ENCODE results near the gene VIPR1.

- no peak for TF ChIP-seq CTCF (IDR thresholded peaks at IDR 0.05; ENCODE audit: low read depth, low read length, missing input control)
- TF ChIP-seq JUND (IDR thresholded peaks at IDR 0.05), result no peak
- TF ChIP-seq, protein P1, sequence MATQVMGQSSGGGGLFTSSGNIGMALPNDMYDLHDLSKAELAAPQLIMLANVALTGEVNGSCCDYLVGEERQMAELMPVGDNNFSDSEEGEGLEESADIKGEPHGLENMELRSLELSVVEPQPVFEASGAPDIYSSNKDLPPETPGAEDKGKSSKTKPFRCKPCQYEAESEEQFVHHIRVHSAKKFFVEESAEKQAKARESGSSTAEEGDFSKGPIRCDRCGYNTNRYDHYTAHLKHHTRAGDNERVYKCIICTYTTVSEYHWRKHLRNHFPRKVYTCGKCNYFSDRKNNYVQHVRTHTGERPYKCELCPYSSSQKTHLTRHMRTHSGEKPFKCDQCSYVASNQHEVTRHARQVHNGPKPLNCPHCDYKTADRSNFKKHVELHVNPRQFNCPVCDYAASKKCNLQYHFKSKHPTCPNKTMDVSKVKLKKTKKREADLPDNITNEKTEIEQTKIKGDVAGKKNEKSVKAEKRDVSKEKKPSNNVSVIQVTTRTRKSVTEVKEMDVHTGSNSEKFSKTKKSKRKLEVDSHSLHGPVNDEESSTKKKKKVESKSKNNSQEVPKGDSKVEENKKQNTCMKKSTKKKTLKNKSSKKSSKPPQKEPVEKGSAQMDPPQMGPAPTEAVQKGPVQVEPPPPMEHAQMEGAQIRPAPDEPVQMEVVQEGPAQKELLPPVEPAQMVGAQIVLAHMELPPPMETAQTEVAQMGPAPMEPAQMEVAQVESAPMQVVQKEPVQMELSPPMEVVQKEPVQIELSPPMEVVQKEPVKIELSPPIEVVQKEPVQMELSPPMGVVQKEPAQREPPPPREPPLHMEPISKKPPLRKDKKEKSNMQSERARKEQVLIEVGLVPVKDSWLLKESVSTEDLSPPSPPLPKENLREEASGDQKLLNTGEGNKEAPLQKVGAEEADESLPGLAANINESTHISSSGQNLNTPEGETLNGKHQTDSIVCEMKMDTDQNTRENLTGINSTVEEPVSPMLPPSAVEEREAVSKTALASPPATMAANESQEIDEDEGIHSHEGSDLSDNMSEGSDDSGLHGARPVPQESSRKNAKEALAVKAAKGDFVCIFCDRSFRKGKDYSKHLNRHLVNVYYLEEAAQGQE (IDR thresholded peaks at IDR 0.05), result no peak
- TF ChIP-seq SP1 (IDR thresholded peaks at IDR 0.05), result no peak
- no peak for TF ChIP-seq GABPA (IDR thresholded peaks at IDR 0.05 in 1 of 2, conservative IDR thresholded peaks at IDR 0.05 in 1 of 2)
Observed at GRCh38 chr3:42490243-42490642, 12.2 kb upstream of the VIPR1 start.
